Activated CD4-positive, alpha-beta T cell treated with anti-CD3 and anti-CD28 coated beads for 36 hours (primary cell): Measurements from ENCODE around the gene SATB2. TPM values are rescaled to one million over a fixed set of nuclear protein-coding genes. Genes with fewer than 3 reads are reported as not detected.

Source experiments
- ATAC-seq: fragments of 200-7000 bp; cut with Tn5 transposase; one replicate; pipeline ENCODE4 v1.10.0; 2021; ENCODE audit warnings: mild to moderate bottlenecking, moderate library complexity
- CTCF ChIA-PET: fragments of 350-600 bp; sonication (Branson Sonifier 250); formaldehyde crosslinking; loops from one replicate; lab custom pipeline; 2021; ENCODE audit warnings: antibody characterized with exemption; lab: Charles Lee
- POLR2A ChIA-PET: fragments of 350-600 bp; sonication (Branson Sonifier 250); formaldehyde crosslinking; loops from one replicate; lab custom pipeline; 2021; ENCODE audit warnings: antibody characterized with exemption, inconsistent platforms; lab: Charles Lee
- DNase-seq: peaks from one replicate; pipeline ENCODE4 v3.0.0-alpha.2; 2020
- H3K27ac Mint-ChIP-seq: one replicate; pipeline ENCODE4 v1.8.0; 2021; ENCODE audit warnings: mixed read lengths
- H3K27me3 Mint-ChIP-seq: one replicate; pipeline ENCODE4 v1.8.0; 2021; ENCODE audit warnings: mixed read lengths
- H3K36me3 Mint-ChIP-seq: one replicate; pipeline ENCODE4 v1.8.0; 2021; ENCODE audit warnings: low read depth, mixed read lengths
- H3K4me1 Mint-ChIP-seq: one replicate; pipeline ENCODE4 v1.8.0; 2021; ENCODE audit warnings: mixed read lengths
- H3K4me3 Mint-ChIP-seq: one replicate; pipeline ENCODE4 v1.8.0; 2021; ENCODE audit warnings: mild to moderate bottlenecking, moderate library complexity, mixed read lengths
- H3K9me3 Mint-ChIP-seq: one replicate; pipeline ENCODE4 v1.8.0; 2021; ENCODE audit warnings: low read depth, mixed read lengths
- intact Hi-C, 2 experiments: fragments of 100-400 bp; cut with DNase I in 1 of 2; cut with micrococcal nuclease in 1 of 2; formaldehyde crosslinking; loops; one replicate each; pipeline versions ENCODE4 v1.14.2 to v1.15.1; 2022 to 2024; cut with DNase I, micrococcal nuclease
- total RNA-seq, 2 experiments: library from RNA; stranded (reverse); gene quantifications; one replicate each; pipeline ENCODE4 v1.2.3, GENCODE V29; 2021

Gene SATB2
- total RNA-seq, 2 experiments from 2014 or later = 0.07 to 0.21 TPM

GRCh38 chr2:199315299-199316179, 142.2 kb downstream of the SATB2 start:
- Mint-ChIP-seq H3K27ac (no peak overlapping the region), H3K4me1 (no peaks in the 10 kb centered on the region), H3K36me3 (no peaks in the 10 kb centered on the region), H3K4me3 (no peak overlapping the region), H3K9me3 (no peaks in the 10 kb centered on the region), H3K27me3 (peaks cover 5% of the 10 kb centered on the region)
- DNase-seq (no peak), ATAC-seq (no peak)
- CTCF ChIA-PET = interaction anchor here (0.7 kb wide), 1 partner anchor 139 kb away, joined by 4 read pairs; no protein-coding TSS in a partner anchor
- POLR2A ChIA-PET = no interaction called here
- intact Hi-C loops = no loop called here

GRCh38 chr2:199312931-199313330, 144.8 kb downstream of the SATB2 start:
- Mint-ChIP-seq H3K36me3 (no peaks in the 10 kb centered on the region), H3K27me3 (peaks cover 2% of the 10 kb centered on the region), H3K4me3 (no peak overlapping the region), H3K27ac (no peak overlapping the region), H3K4me1 (no peaks in the 10 kb centered on the region), H3K9me3 (no peaks in the 10 kb centered on the region)
- CTCF ChIA-PET = no interaction called here
- DNase-seq (no peak), ATAC-seq (no peak)
- POLR2A ChIA-PET = no interaction called here
- intact Hi-C loops = no loop called here

GRCh38 chr2:199310771-199311585, 146.8 kb downstream of the SATB2 start:
- Mint-ChIP-seq H3K27me3 (peaks cover 2% of the 10 kb centered on the region), H3K36me3 (no peaks in the 10 kb centered on the region), H3K4me1 (no peaks in the 10 kb centered on the region), H3K27ac (no peak overlapping the region), H3K4me3 (no peak overlapping the region), H3K9me3 (no peaks in the 10 kb centered on the region)
- intact Hi-C loops = no loop called here
- ATAC-seq (no peak), DNase-seq (no peak)
- ChIA-PET POLR2A (no interaction called here), CTCF (interaction anchor here (1.1 kb wide), 1 partner anchor 11 kb away, joined by 4 read pairs; no protein-coding TSS in a partner anchor)

GRCh38 chr2:199309973-199310372, 147.8 kb downstream of the SATB2 start:
- ATAC-seq = no peak
- POLR2A ChIA-PET = interaction anchor here (0.6 kb wide), 1 partner anchor 202 kb away, joined by 3 read pairs; no protein-coding TSS in a partner anchor
- Mint-ChIP-seq H3K4me3 (no peak overlapping the region), H3K27me3 (peaks cover 2% of the 10 kb centered on the region), H3K4me1 (no peaks in the 10 kb centered on the region), H3K27ac (no peak overlapping the region), H3K36me3 (no peaks in the 10 kb centered on the region), H3K9me3 (no peaks in the 10 kb centered on the region)
- CTCF ChIA-PET = interaction anchor here (1.1 kb wide), 1 partner anchor 12 kb away, joined by 4 read pairs; no protein-coding TSS in a partner anchor
- intact Hi-C loops = no loop called here
- no peak for DNase-seq

- Mint-ChIP-seq H3K36me3 (no peaks in the 10 kb centered on the region), H3K27me3 (peaks cover 2% of the 10 kb centered on the region), H3K9me3 (no peaks in the 10 kb centered on the region), H3K4me1 (no peaks in the 10 kb centered on the region), H3K27ac (no peak overlapping the region), H3K4me3 (no peak overlapping the region)
- intact Hi-C loops = no loop called here
- ATAC-seq (no peak), DNase-seq (no peak)
- ChIA-PET CTCF (interaction anchor here (0.6 kb wide), 1 partner anchor 348 kb away, joined by 3 read pairs; no protein-coding TSS in a partner anchor), POLR2A (no interaction called here)
Observed at GRCh38 chr2:199309411-199309810, 148.3 kb downstream of the SATB2 start.

- POLR2A ChIA-PET = no interaction called here
- Mint-ChIP-seq H3K9me3 (no peaks in the 10 kb centered on the region), H3K27ac (no peak overlapping the region), H3K4me3 (no peak overlapping the region), H3K4me1 (no peaks in the 10 kb centered on the region), H3K27me3 (peaks cover 2% of the 10 kb centered on the region), H3K36me3 (no peaks in the 10 kb centered on the region)
- DNase-seq (no peak), ATAC-seq (no peak)
- intact Hi-C loops = no loop called here
- CTCF ChIA-PET = interaction anchor here (0.6 kb wide), 1 partner anchor 347 kb away, joined by 3 read pairs; no protein-coding TSS in a partner anchor
Observed at GRCh38 chr2:199308567-199308966, 149.2 kb downstream of the SATB2 start.

- ChIA-PET CTCF (no interaction called here), POLR2A (no interaction called here)
- H3K27ac Mint-ChIP-seq = no peak overlapping the region
- no peaks in the 10 kb centered on the region for H3K9me3 Mint-ChIP-seq
- H3K4me1 Mint-ChIP-seq = no peaks in the 10 kb centered on the region
- H3K4me3 Mint-ChIP-seq = no peak overlapping the region
- peaks cover 4% of the 10 kb centered on the region for H3K27me3 Mint-ChIP-seq
- H3K36me3 Mint-ChIP-seq = no peaks in the 10 kb centered on the region
- no peak for DNase-seq
- intact Hi-C loops = no loop called here
- ATAC-seq = no peak
Observed at GRCh38 chr2:199307461-199307860, 150.3 kb downstream of the SATB2 start.

- DNase-seq (no peak), ATAC-seq (no peak)
- no peaks in the 10 kb centered on the region for H3K36me3 Mint-ChIP-seq
- H3K4me3 Mint-ChIP-seq = no peak overlapping the region
- ChIA-PET POLR2A (no interaction called here), CTCF (no interaction called here)
- peaks cover 2% of the 10 kb centered on the region for H3K27me3 Mint-ChIP-seq
- intact Hi-C loops = no loop called here
- H3K4me1 Mint-ChIP-seq = no peaks in the 10 kb centered on the region
- H3K9me3 Mint-ChIP-seq = no peaks in the 10 kb centered on the region
- H3K27ac Mint-ChIP-seq = no peak overlapping the region
Observed at GRCh38 chr2:199306116-199306515, 151.6 kb downstream of the SATB2 start.

GRCh38 chr2:199303728-199304177, 154.0 kb downstream of the SATB2 start:
- DNase-seq = no peak
- Mint-ChIP-seq H3K36me3 (no peaks in the 10 kb centered on the region), H3K9me3 (no peaks in the 10 kb centered on the region), H3K4me3 (no peak overlapping the region), H3K4me1 (no peaks in the 10 kb centered on the region), H3K27ac (no peak overlapping the region), H3K27me3 (peaks cover 2% of the 10 kb centered on the region)
- ChIA-PET CTCF (no interaction called here), POLR2A (no interaction called here)
- intact Hi-C loops = no loop called here
- no peak for ATAC-seq

- intact Hi-C loops = no loop called here
- Mint-ChIP-seq H3K27ac (no peak overlapping the region), H3K4me3 (no peak overlapping the region), H3K36me3 (no peaks in the 10 kb centered on the region), H3K4me1 (no peaks in the 10 kb centered on the region), H3K9me3 (no peaks in the 10 kb centered on the region), H3K27me3 (peaks cover 4% of the 10 kb centered on the region)
- ChIA-PET CTCF (no interaction called here), POLR2A (no interaction called here)
- DNase-seq (no peak), ATAC-seq (no peak)
Observed at GRCh38 chr2:199302851-199303250, 154.9 kb downstream of the SATB2 start.

GRCh38 chr2:199288424-199288823, 169.3 kb downstream of the SATB2 start:
- Mint-ChIP-seq H3K4me3 (no peak overlapping the region), H3K36me3 (no peaks in the 10 kb centered on the region), H3K4me1 (no peaks in the 10 kb centered on the region), H3K27ac (no peak overlapping the region), H3K27me3 (peaks cover 4% of the 10 kb centered on the region), H3K9me3 (peaks cover 2% of the 10 kb centered on the region)
- ATAC-seq (no peak), DNase-seq (no peak)
- intact Hi-C loops = no loop called here
- ChIA-PET CTCF (no interaction called here), POLR2A (no interaction called here)
